H1 (cell line): ENCODE results near the gene TIMELESS. TPM values are rescaled to one million over a fixed set of nuclear protein-coding genes. Genes with fewer than 3 reads are reported as not detected.
A peak's percentile ranks its signal among the peaks of the same experiment; 100 is the strongest.

Experiments
- CTCF ChIA-PET: fragments of 300-600 bp; sonication (Branson Sonifier 250); formaldehyde crosslinking; loops from one replicate; lab custom pipeline; 2021; ENCODE audit not compliant: partially characterized antibody; lab: Charles Lee
- POLR2A ChIA-PET: fragments of 300-600 bp; sonication (Branson Sonifier 250); formaldehyde crosslinking; loops from one replicate; lab custom pipeline; 2021; ENCODE audit warnings: inconsistent platforms; ENCODE audit not compliant: partially characterized antibody; lab: Charles Lee
- DNase-seq, 2 experiments: peaks; one replicate each; pipeline versions ENCODE4 v3.0.0 to v3.0.0-alpha.2; 2010 to 2022; ENCODE audit warnings: low spot score in 2 of 2, low read depth in 1 of 2, mixed read lengths in 1 of 2
- FAIRE-seq: peaks from 2 replicates; lab custom pipeline; 2011; peaks lifted over from hg19 to GRCh38; lab: Jason Lieb, UNC
- H2AFZ ChIP-seq: 2 replicates; pipeline ENCODE4 v1.8.1; 2012; ENCODE audit warnings: low read length, inconsistent platforms
- H2AK5ac ChIP-seq: 2 replicates; pipeline ENCODE4 v1.6.1; 2013; ENCODE audit warnings: low read depth, low read length
- H2BK120ac ChIP-seq: replicated peaks from 2 replicates; pipeline ENCODE3; 2013; ENCODE audit warnings: low read depth, low read length, inconsistent platforms
- H2BK12ac ChIP-seq: 2 replicates; pipeline ENCODE4 v1.6.1; 2013; ENCODE audit warnings: low read depth, low read length
- H2BK15ac ChIP-seq: 2 replicates; pipeline ENCODE4 v1.6.1; 2013; ENCODE audit warnings: low read length
- H2BK20ac ChIP-seq: 2 replicates; pipeline ENCODE4 v1.6.1; 2013; ENCODE audit warnings: low read length
- H2BK5ac ChIP-seq: 2 replicates; pipeline ENCODE4 v1.6.1; 2013; ENCODE audit warnings: low read depth, low read length
- H3K14ac ChIP-seq: 2 replicates; pipeline ENCODE4 v1.6.1; 2013; ENCODE audit warnings: inconsistent platforms; ENCODE audit not compliant: insufficient read length
- H3K18ac ChIP-seq: 2 replicates; pipeline ENCODE4 v1.6.1; 2013; ENCODE audit warnings: low read length; ENCODE audit errors: extremely low read depth
- H3K23ac ChIP-seq: 2 replicates; pipeline ENCODE4 v1.6.1; 2013; ENCODE audit warnings: inconsistent platforms; ENCODE audit not compliant: insufficient read length
- H3K23me2 ChIP-seq: 2 replicates; pipeline ENCODE4 v1.6.1; 2013; ENCODE audit warnings: low read depth, low read length
- H3K27ac ChIP-seq: 2 replicates; pipeline ENCODE4 v1.6.1; 2011; ENCODE audit warnings: low read depth, low read length, inconsistent platforms
- H3K27me3 ChIP-seq, 4 experiments: replicated peaks in 1 of 4; 1 replicate in 1 of 4; 2 replicates in 3 of 4; pipeline versions ENCODE4 v1.6.1 to v1.8.1; 2011 to 2013; ENCODE audit warnings: low read length in 3 of 4, mild to moderate bottlenecking in 3 of 4, inconsistent platforms in 2 of 4, mixed read lengths in 2 of 4, moderate library complexity in 1 of 4; ENCODE audit not compliant: control insufficient read depth in 3 of 4, insufficient read depth in 3 of 4; ENCODE audit errors: extremely low read depth in 1 of 4
- H3K36me3 ChIP-seq, 4 experiments: 2 replicates each; pipeline versions ENCODE4 v1.6.1 to v1.8.1; 2011 to 2013; ENCODE audit warnings: mild to moderate bottlenecking in 4 of 4, low read length in 3 of 4, moderate library complexity in 2 of 4, control low read depth in 1 of 4, inconsistent platforms in 1 of 4; ENCODE audit not compliant: insufficient read depth in 4 of 4, control insufficient read depth in 2 of 4
- H3K4ac ChIP-seq: replicated peaks from 2 replicates; pipeline ENCODE3; 2013; ENCODE audit warnings: low read length, low read depth, mixed read lengths, inconsistent platforms; ENCODE audit not compliant: insufficient read length
- H3K4me1 ChIP-seq, 4 experiments: replicated peaks in 1 of 4; 1 replicate in 1 of 4; 2 replicates in 3 of 4; pipeline versions ENCODE4 v1.6.1 to v1.8.1; 2011 to 2013; ENCODE audit warnings: low read length in 3 of 4, inconsistent platforms in 2 of 4, mixed read lengths in 1 of 4; ENCODE audit not compliant: insufficient read depth in 4 of 4, control insufficient read depth in 3 of 4
- H3K4me2 ChIP-seq, 2 experiments: 2 replicates each; pipeline versions ENCODE4 v1.6.1 to v1.8.1; 2011 to 2013; ENCODE audit warnings: low read depth in 2 of 2, low read length in 2 of 2, control low read depth in 1 of 2, inconsistent platforms in 1 of 2, mild to moderate bottlenecking in 1 of 2; ENCODE audit not compliant: insufficient read depth in 1 of 2
- H3K4me3 ChIP-seq, 4 experiments: fragments of 200-600, 300-600 bp in 1 of 4; sonication (generic), shearing (Covaris generic), sonication (Bioruptor Twin) in 1 of 4; 2 replicates each; pipeline versions ENCODE4 v1.5.1 to v1.8.1; 2011 to 2016; ENCODE audit warnings: low read length in 4 of 4, low read depth in 3 of 4, control low read depth in 2 of 4, inconsistent platforms in 2 of 4, mild to moderate bottlenecking in 2 of 4, mixed read lengths in 1 of 4, moderate library complexity in 1 of 4; ENCODE audit not compliant: insufficient read depth in 2 of 4; ENCODE audit errors: extremely low read depth in 1 of 4
- H3K56ac ChIP-seq: replicated peaks from 2 replicates; pipeline ENCODE3; 2013; ENCODE audit warnings: low read depth, mild to moderate bottlenecking, mixed read lengths, low read length, inconsistent platforms; ENCODE audit not compliant: insufficient read length
- H3K79me1 ChIP-seq: 2 replicates; pipeline ENCODE4 v1.6.1; 2013; ENCODE audit warnings: low read depth, low read length, control low read depth
- H3K79me2 ChIP-seq, 2 experiments: 2 replicates each; pipeline versions ENCODE4 v1.6.1 to v1.8.1; 2012 to 2013; ENCODE audit warnings: low read length in 2 of 2, mild to moderate bottlenecking in 2 of 2, inconsistent platforms in 1 of 2; ENCODE audit not compliant: insufficient read depth in 2 of 2, control insufficient read depth in 1 of 2
- H3K9ac ChIP-seq, 4 experiments: replicated peaks in 1 of 4; 1 replicate in 1 of 4; 2 replicates in 3 of 4; pipeline versions ENCODE4 v1.6.1 to v1.8.1; 2011 to 2013; ENCODE audit warnings: low read depth in 3 of 4, low read length in 3 of 4, control low read depth in 2 of 4, mild to moderate bottlenecking in 2 of 4, moderate library complexity in 2 of 4, inconsistent platforms in 1 of 4; ENCODE audit errors: extremely low read depth in 1 of 4
- H3K9me3 ChIP-seq, 2 experiments: 2 replicates each; pipeline versions ENCODE4 v1.6.1 to v1.8.1; 2012 to 2013; ENCODE audit warnings: mild to moderate bottlenecking in 2 of 2, moderate library complexity in 2 of 2, control low read depth in 1 of 2, inconsistent platforms in 1 of 2, low read depth in 1 of 2, low read length in 1 of 2, mixed read lengths in 1 of 2; ENCODE audit not compliant: insufficient read depth in 2 of 2
- H4K20me1 ChIP-seq, 2 experiments: replicated peaks in 1 of 2; 2 replicates each; pipeline versions ENCODE3 to v1.8.1; 2011 to 2013; ENCODE audit warnings: inconsistent platforms in 2 of 2, low read length in 2 of 2, mild to moderate bottlenecking in 1 of 2; ENCODE audit not compliant: insufficient read depth in 2 of 2, control insufficient read depth in 1 of 2
- H4K5ac ChIP-seq: 2 replicates; pipeline ENCODE4 v1.6.1; 2013; ENCODE audit warnings: low read length, low read depth, mixed read lengths, inconsistent platforms; ENCODE audit not compliant: insufficient read length
- H4K8ac ChIP-seq: 2 replicates; pipeline ENCODE4 v1.8.0; 2013; ENCODE audit warnings: mild to moderate bottlenecking, moderate library complexity, low read length, inconsistent platforms; ENCODE audit not compliant: insufficient read depth; ENCODE audit errors: extremely low read depth
- H4K91ac ChIP-seq: replicated peaks from 2 replicates; pipeline ENCODE3; 2013; ENCODE audit warnings: low read length, mixed read lengths, inconsistent platforms; ENCODE audit not compliant: insufficient read length
- CHD2 ChIP-seq: IDR thresholded peaks from 2 replicates; pipeline ENCODE4 v1.6.1; 2012; ENCODE audit warnings: low read length, improper control_type of control experiment
- CREB1 ChIP-seq: IDR thresholded peaks from 2 replicates; pipeline ENCODE4 v1.6.1; 2012; ENCODE audit warnings: inconsistent platforms
- JUN ChIP-seq: IDR thresholded peaks from 2 replicates; pipeline ENCODE4 v1.6.1; 2011; ENCODE audit warnings: low read depth, mild to moderate bottlenecking, improper control_type of control experiment, low read length
- KDM4A ChIP-seq: IDR thresholded peaks from one replicate; pipeline ENCODE4 v1.7.1; 2012; ENCODE audit warnings: low read depth, mild to moderate bottlenecking, moderate library complexity, low read length, inconsistent platforms; ENCODE audit not compliant: severe bottlenecking
- MAX ChIP-seq: IDR thresholded peaks from 2 replicates; pipeline ENCODE4 v1.6.1; 2012; ENCODE audit warnings: inconsistent platforms
- NRF1 ChIP-seq: IDR thresholded peaks from 2 replicates; pipeline ENCODE4 v1.6.1; 2011; ENCODE audit warnings: mild to moderate bottlenecking, low read depth, low read length, improper control_type of control experiment
- PHF8 ChIP-seq: fragments of 200-600 bp; sonication (generic); conservative IDR thresholded peaks from 2 replicates; pipeline ENCODE4 v1.7.1; 2012; ENCODE audit warnings: low read depth, mild to moderate bottlenecking, inconsistent platforms, low read length, moderate library complexity
- POU5F1 ChIP-seq: IDR thresholded peaks from 2 replicates; pipeline ENCODE4 v1.6.1; 2011; ENCODE audit warnings: low read depth, mild to moderate bottlenecking, low read length, moderate library complexity
- SP2 ChIP-seq: IDR thresholded peaks from 2 replicates; pipeline ENCODE4 v1.6.1; 2012; ENCODE audit warnings: mild to moderate bottlenecking, low read length, inconsistent platforms
- SUZ12 ChIP-seq: fragments of 200-600 bp; sonication (generic); IDR thresholded peaks from 2 replicates; pipeline ENCODE4 v1.6.1; 2012; ENCODE audit warnings: mild to moderate bottlenecking, inconsistent platforms, low read length, moderate library complexity, mixed read lengths
- WGBS, 2 experiments: shearing (Covaris generic) in 1 of 2; methylation state at CpG; one replicate each; pipeline versions ENCODE4 v1.1.6 to v1.1.7; 2013 to 2015; ENCODE audit warnings: low lambda C conversion rate in 2 of 2, mixed read lengths in 2 of 2, inconsistent platforms in 1 of 2, low coverage in 1 of 2, missing lambda C conversion rate in 1 of 2; ENCODE audit not compliant: insufficient replicate concordance in 2 of 2, insufficient coverage in 1 of 2, insufficient read length in 1 of 2; ENCODE audit errors: extremely low coverage in 1 of 2, missing lambda C conversion rate in 1 of 2; 5-methylcytosine and 5-hydroxymethylcytosine counted together
- polyA plus RNA-seq, 7 experiments: library from polyadenylated mRNA; depleted of rRNA in 3 of 7; stranded (reverse) in 5 of 7; unstranded in 2 of 7; fragments of >200 nt in 5 of 7; fragments of 200-250 nt in 2 of 7; gene quantifications; 1 replicate in 5 of 7; 2 replicates in 1 of 7; 4 replicates in 1 of 7; pipeline versions ENCODE4 v1.2.1 to v1.2.3, GENCODE V29; 2011 to 2013; ENCODE audit warnings: missing spikeins in 2 of 7, mixed read lengths in 2 of 7
- total RNA-seq: library from RNA; stranded (reverse); fragmentation: NEBNext Ultra II Directional; extraction: Animal tissue kit (Norgen Biotek cat#: 25700); gene quantifications from 2 replicates; pipeline ENCODE4 v1.2.1, GENCODE V29; 2021

Gene TIMELESS
- total and polyA plus RNA-seq, 2 of the 8 experiments (the other 6 are each of a cell fraction or from before 2014, with no cell fraction given), result 17.1 to 86.7 TPM

GRCh38 chr12:56488041-56488955 is 39.1 kb upstream of the TIMELESS start, which contains the start of gene GLS2:
Gene GLS2, minus strand, starts transcription at chr12:56488161. Its CDS starts 43 bp downstream, at chr12:56488118.
- Histone ChIP-seq H2AK5ac (no peak within 1 kb of the TSS), H3K23ac (no peak within 1 kb of the TSS), H3K14ac (no peak within 1 kb of the TSS), H3K23me2 (peaks cover 12% of the 10 kb centered on the region), H2BK120ac (peak within 1 kb of the TSS; percentile 16), H3K27me3 (peaks cover 7 to 35% (median 32%) of the 10 kb centered on the region in 4 experiments), H3K4me3 (peak within 1 kb of the TSS; percentile 65 to 92 (median 74)), H4K20me1 (no peaks in the 10 kb centered on the region), H3K4ac (peak within 1 kb of the TSS; percentile 79), H3K9ac (peak within 1 kb of the TSS in 3 of 4 experiments; percentile 56 to 72 (median 62); a peak in 6 of 7 replicates), H3K36me3 (no peaks in the 10 kb centered on the region; a peak in 1 of 8 replicates), H3K18ac (peak within 1 kb of the TSS; percentile 65), H3K27ac (no peak within 1 kb of the TSS), H4K8ac (peak within 1 kb of the TSS; percentile 68), H2BK15ac (peak within 1 kb of the TSS; percentile 99), H3K56ac (peak within 1 kb of the TSS; percentile 24), H2AFZ (peak within 1 kb of the TSS; percentile 93), H3K4me2 (peak within 1 kb of the TSS; percentile 83 to 96), H4K5ac (no peak within 1 kb of the TSS), H2BK20ac (peak within 1 kb of the TSS; percentile 78; the same call in 1 of the 2 replicates), H2BK12ac (peak within 1 kb of the TSS; percentile 56; the same call in 1 of the 2 replicates), H3K4me1 (peaks cover 2 to 5% (median 3%) of the 10 kb centered on the region in 4 experiments; a peak in 6 of 7 replicates), H4K91ac (peak within 1 kb of the TSS; percentile 84), H3K9me3 (peaks cover 0 to 5% of the 10 kb centered on the region in 2 experiments; a peak in 2 of 4 replicates), H3K79me2 (no peaks in the 10 kb centered on the region), H3K79me1 (no peaks in the 10 kb centered on the region), H2BK5ac (peak within 1 kb of the TSS; percentile 46; the same call in 1 of the 2 replicates)
- FAIRE-seq (peak; percentile 80), DNase-seq (peak; percentile 39 to 89)
- 28% methylated on average over 54 of the region's 59 CpGs; no CpG with 5 or more reads in 1 of the 2 experiments for WGBS, 2 experiments
- CTCF ChIA-PET, result interaction anchor here (0.7 to 1.3 kb wide), 3 partner anchors 25 to 218 kb away, joined by 3 to 5 read pairs (median 3); no protein-coding TSS in a partner anchor
- POLR2A ChIA-PET, result interaction anchor here (1.0 to 1.9 kb wide), 5 partner anchors 10 to 33 kb away, joined by 3 to 10 read pairs (median 5); partner anchors contain the start of gene RBMS2
- TF ChIP-seq PHF8 (no peak; the same call in 1 of the 2 replicates), KDM4A (peak; percentile 96), SUZ12 (no peak), CREB1 (peak; percentile 37; the same call in 1 of the 2 replicates), POU5F1 (no peak), SP2 (peak; percentile 52), CHD2 (peak; percentile 72), JUN (no peak), MAX (peak; percentile 99), NRF1 (0 out of 2 replicates have a peak, but pooled peaks have one; percentile 10)
